Lung (tissue), 12 donors: ENCODE measurements around the gene TMEM132C. TPM values are rescaled to one million over a fixed set of nuclear protein-coding genes. Genes with fewer than 3 reads are reported as not detected.

Experiments used
- ATAC-seq: fragments of 200-7000 bp; cut with Tn5 transposase; one replicate; pipeline ENCODE4 v1.9.1; 2020; ENCODE audit warnings: moderate number of reproducible peaks; ENCODE audit not compliant: insufficient read depth, low FRiP score
- DNase-seq, 3 donors: peaks; one replicate each; pipeline ENCODE4 v3.0.0-alpha.2; 2013 to 2017
- H3K27ac ChIP-seq, 2 donors: one replicate each; pipeline ENCODE4 v1.5.1; 2013; ENCODE audit warnings: mild to moderate bottlenecking in 2 of 2, moderate library complexity in 2 of 2, control low read depth in 1 of 2, inconsistent platforms in 1 of 2, low read depth in 1 of 2, low read length in 1 of 2
- H3K27me3 ChIP-seq, 3 donors: one replicate each; pipeline ENCODE4 v1.5.1; 2013; ENCODE audit warnings: low read length in 2 of 3; ENCODE audit not compliant: control insufficient read depth in 3 of 3, insufficient read depth in 3 of 3
- H3K36me3 ChIP-seq, 4 donors: one replicate each; pipeline ENCODE4 v1.5.1; 2013; ENCODE audit warnings: low read length in 4 of 4, mild to moderate bottlenecking in 1 of 4, moderate library complexity in 1 of 4; ENCODE audit not compliant: control insufficient read depth in 4 of 4, insufficient read depth in 4 of 4
- H3K4me1 ChIP-seq, 5 donors: one replicate each; pipeline ENCODE4 v1.5.1; 2013; ENCODE audit warnings: low read length in 5 of 5, mild to moderate bottlenecking in 2 of 5, moderate library complexity in 1 of 5; ENCODE audit not compliant: control insufficient read depth in 5 of 5, insufficient read depth in 5 of 5
- H3K4me3 ChIP-seq: one replicate; pipeline ENCODE4 v1.5.1; 2013; ENCODE audit warnings: mild to moderate bottlenecking, control low read depth, moderate library complexity
- H3K9ac ChIP-seq, 2 donors: one replicate each; pipeline ENCODE4 v1.5.1; 2013; ENCODE audit warnings: low read length in 2 of 2, control low read depth in 1 of 2; ENCODE audit not compliant: insufficient read depth in 1 of 2
- H3K9me3 ChIP-seq, 4 donors: one replicate each; pipeline ENCODE4 v1.5.1; 2013; ENCODE audit warnings: low read length in 3 of 4, mild to moderate bottlenecking in 1 of 4, moderate library complexity in 1 of 4; ENCODE audit not compliant: control insufficient read depth in 4 of 4, insufficient read depth in 3 of 4
- WGBS, 2 donors: extraction: QIAGEN DNeasy Blood & Tissue Kit; methylation state at CpG; one replicate each; pipeline ENCODE4 v1.1.7; 2013; 5-methylcytosine and 5-hydroxymethylcytosine counted together
- polyA plus RNA-seq, 2 donors: library from polyadenylated mRNA; stranded (reverse); fragments of 200-250 nt; gene quantifications; one replicate each; pipeline ENCODE4 v1.2.1, GENCODE V29; 2013
- total RNA-seq, 2 donors: library from RNA; depleted of rRNA in 1 of 2; stranded (reverse); fragments of >200 nt in 1 of 2; gene quantifications; one replicate each; pipeline ENCODE4 v1.2.1, GENCODE V29; 2014 to 2021
- TF ChIP-seq, protein P1 (sequence below): IDR thresholded peaks from 2 replicates; pipeline ENCODE4 v1.5.1; 2012; ENCODE audit warnings: mild to moderate bottlenecking; ENCODE audit errors: control extremely low read depth, extremely low read depth
- donor health status: control.
- donor health status: control.
- donor health status: Bipolar disorder and iron deficiency.
- donor health status: healthy.
- donor health status: DM: yes; HTN: yes; CAD: no.

Gene TMEM132C
- total and polyA plus RNA-seq, 4 donors, result 0.35 to 16.5 (median 0.77) TPM

- H3K9ac ChIP-seq, result no peak overlapping the region
- no peaks in the 10 kb centered on the region for H3K4me1 ChIP-seq
- no peak overlapping the region for H3K4me3 ChIP-seq
- ATAC-seq (no peak), DNase-seq (no peak)
- H3K9me3 ChIP-seq, result peaks cover 0 to 7% (median 0%) of the 10 kb centered on the region in 4 donors
- no peaks in the 10 kb centered on the region for H3K36me3 ChIP-seq
- WGBS, 2 donors, result 79 to 83% methylated on average over 4 of the region's 4 CpGs
- peaks cover 0 to 3% (median 0%) of the 10 kb centered on the region in 3 donors for H3K27me3 ChIP-seq
- no peak overlapping the region for H3K27ac ChIP-seq
- TF ChIP-seq, protein P1, sequence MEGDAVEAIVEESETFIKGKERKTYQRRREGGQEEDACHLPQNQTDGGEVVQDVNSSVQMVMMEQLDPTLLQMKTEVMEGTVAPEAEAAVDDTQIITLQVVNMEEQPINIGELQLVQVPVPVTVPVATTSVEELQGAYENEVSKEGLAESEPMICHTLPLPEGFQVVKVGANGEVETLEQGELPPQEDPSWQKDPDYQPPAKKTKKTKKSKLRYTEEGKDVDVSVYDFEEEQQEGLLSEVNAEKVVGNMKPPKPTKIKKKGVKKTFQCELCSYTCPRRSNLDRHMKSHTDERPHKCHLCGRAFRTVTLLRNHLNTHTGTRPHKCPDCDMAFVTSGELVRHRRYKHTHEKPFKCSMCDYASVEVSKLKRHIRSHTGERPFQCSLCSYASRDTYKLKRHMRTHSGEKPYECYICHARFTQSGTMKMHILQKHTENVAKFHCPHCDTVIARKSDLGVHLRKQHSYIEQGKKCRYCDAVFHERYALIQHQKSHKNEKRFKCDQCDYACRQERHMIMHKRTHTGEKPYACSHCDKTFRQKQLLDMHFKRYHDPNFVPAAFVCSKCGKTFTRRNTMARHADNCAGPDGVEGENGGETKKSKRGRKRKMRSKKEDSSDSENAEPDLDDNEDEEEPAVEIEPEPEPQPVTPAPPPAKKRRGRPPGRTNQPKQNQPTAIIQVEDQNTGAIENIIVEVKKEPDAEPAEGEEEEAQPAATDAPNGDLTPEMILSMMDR, result no peak
These were observed 461.0 kb downstream of the TMEM132C start for GRCh38 chr12:128727999-128728398.

- TF ChIP-seq, protein P1, result no peak
- Histone ChIP-seq H3K9ac (no peak overlapping the region), H3K36me3 (no peaks in the 10 kb centered on the region), H3K9me3 (peaks cover 0 to 7% (median 0%) of the 10 kb centered on the region in 4 donors), H3K27ac (no peak overlapping the region), H3K4me3 (no peak overlapping the region), H3K27me3 (peaks cover 0 to 5% (median 4%) of the 10 kb centered on the region in 3 donors), H3K4me1 (no peaks in the 10 kb centered on the region)
- DNase-seq (no peak), ATAC-seq (no peak)
- 32 to 50% methylated on average over 8 of the region's 8 CpGs for WGBS, 2 donors
These were observed 462.7 kb downstream of the TMEM132C start for GRCh38 chr12:128729628-128730121.

DNA sequence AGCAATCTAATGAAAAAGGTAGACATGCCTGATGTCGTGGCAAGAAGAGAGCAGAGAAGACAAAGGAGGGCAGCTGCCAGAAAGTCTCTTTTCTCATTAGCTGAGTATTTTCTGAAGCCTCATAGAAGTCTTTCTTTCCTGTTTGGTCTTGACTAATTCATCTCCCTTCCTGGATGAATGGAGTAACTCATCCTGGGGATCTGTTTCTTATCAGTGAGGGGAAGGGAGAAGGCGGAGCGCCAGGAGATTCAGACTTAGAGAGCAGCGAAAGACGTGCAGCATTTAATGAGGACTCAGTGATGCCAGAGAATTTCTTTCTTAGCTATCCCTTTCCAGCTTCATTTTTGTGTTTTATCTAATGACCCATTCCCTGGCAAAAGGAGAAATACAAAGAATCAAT, 467.4 kb downstream of the TMEM132C start:
- peak in 1 of 3 donors; percentile 14 for DNase-seq
- no peaks in the 10 kb centered on the region for H3K36me3 ChIP-seq

More for the DNA sequence above, 467.4 kb downstream of the TMEM132C start:
- TF ChIP-seq, protein P1, result no peak
- Histone ChIP-seq H3K27me3 (peaks cover 0 to 6% (median 5%) of the 10 kb centered on the region in 3 donors), H3K9ac (no peak overlapping the region), H3K9me3 (peaks cover 0 to 10% (median 2%) of the 10 kb centered on the region in 4 donors), H3K4me3 (no peak overlapping the region), H3K27ac (no peak overlapping the region), H3K4me1 (no peaks in the 10 kb centered on the region)
- ATAC-seq, result no peak
- WGBS, 2 donors, result 36 to 81% methylated on average over 5 of the region's 5 CpGs
